ENCODE results near the gene HPGDS.
"Not testable (repeated sequence)": the region's sequence is repeated elsewhere in the genome, so short reads cannot be mapped to it uniquely, and the experiment has no call there.

HPGDS gene

GRCh38 chr4:94319927-94320326 is 22.7 kb downstream of the HPGDS start:
- not testable (repeated sequence) for DNase-seq (ENCODE audit: low spot score)

GRCh38 chr4:94307231-94307871 is 35.3 kb downstream of the HPGDS start:
- no peak for DNase-seq (ENCODE audit: low spot score)

GRCh38 chr4:94306713-94307112 is 35.9 kb downstream of the HPGDS start:
- DNase-seq (ENCODE audit: low spot score), result no peak

- DNase-seq (ENCODE audit: low spot score), result no peak
Observed at GRCh38 chr4:94305466-94306225, 37.0 kb downstream of the HPGDS start.

- DNase-seq (ENCODE audit: low spot score), result peak; percentile 22
Observed at GRCh38 chr4:94304365-94304971, 38.2 kb downstream of the HPGDS start.

GRCh38 chr4:94302191-94302590 is 40.4 kb downstream of the HPGDS start:
- DNase-seq (ENCODE audit: low spot score), result no peak

GRCh38 chr4:94298725-94299252 is 43.8 kb downstream of the HPGDS start:
- no peak for DNase-seq (ENCODE audit: low spot score)

GRCh38 chr4:94295473-94295872 is 47.2 kb downstream of the HPGDS start:
- DNase-seq (ENCODE audit: low spot score), result not testable (repeated sequence)

GRCh38 chr4:94293981-94294380 is 48.7 kb downstream of the HPGDS start:
- DNase-seq (ENCODE audit: low spot score), result not testable (repeated sequence)

GRCh38 chr4:94290245-94290644 is 52.4 kb downstream of the HPGDS start:
- no peak for DNase-seq (ENCODE audit: low spot score)

- no peak for DNase-seq (ENCODE audit: low spot score)
Observed at GRCh38 chr4:94285666-94286065, 57.0 kb downstream of the HPGDS start.

GRCh38 chr4:94284889-94285288 is 57.7 kb downstream of the HPGDS start:
- DNase-seq (ENCODE audit: low spot score), result no peak

GRCh38 chr4:94278781-94279180 is 63.9 kb downstream of the HPGDS start:
- DNase-seq (ENCODE audit: low spot score), result no peak

- DNase-seq (ENCODE audit: low spot score), result no peak
Observed at GRCh38 chr4:94277534-94277933, 65.1 kb downstream of the HPGDS start.

GRCh38 chr4:94276204-94276603 is 66.4 kb downstream of the HPGDS start:
- DNase-seq (ENCODE audit: low spot score), result no peak

GRCh38 chr4:94274912-94275311 is 67.7 kb downstream of the HPGDS start:
- peak; percentile 37 for DNase-seq (ENCODE audit: low spot score)

- DNase-seq (ENCODE audit: low spot score), result no peak
Observed at GRCh38 chr4:94271248-94271647, 71.4 kb downstream of the HPGDS start.

- no peak for DNase-seq (ENCODE audit: low spot score)
Observed at GRCh38 chr4:94267037-94267436, 75.6 kb downstream of the HPGDS start.

- no peak for DNase-seq (ENCODE audit: low spot score)
Observed at GRCh38 chr4:94262163-94263016, 80.2 kb downstream of the HPGDS start.

- DNase-seq (ENCODE audit: low spot score), result no peak
Observed at GRCh38 chr4:94256828-94257227, 85.8 kb downstream of the HPGDS start.

GRCh38 chr4:94256144-94256783 is 86.4 kb downstream of the HPGDS start:
- no peak for DNase-seq (ENCODE audit: low spot score)

GRCh38 chr4:94253036-94253435 is 89.6 kb downstream of the HPGDS start:
- no peak for DNase-seq (ENCODE audit: low spot score)

All from AG20443 (cell line).